ENCODE measurements around the gene USP26. TPM values are rescaled to one million over a fixed set of nuclear protein-coding genes. Genes with fewer than 3 reads are reported as not detected.

USP26 gene
- polyA plus RNA-seq, 1 experiment, result not detected

- DNase-seq (ENCODE audit: low read depth, low spot score), result no peak
- ChIA-PET POLR2A (no interaction called here), CTCF (no interaction called here)
- no peaks in the 10 kb centered on the region for H3K27me3 ChIP-seq (ENCODE audit: control insufficient read depth, insufficient read depth, low read length)
- H3K27ac ChIP-seq (ENCODE audit: low read depth, low read length), result no peak overlapping the region
- no peak for TF ChIP-seq CTCF (IDR thresholded peaks at IDR 0.05; ENCODE audit: low read depth, low read length)
- no peak overlapping the region for H3K4me3 ChIP-seq (ENCODE audit: low read depth, low read length)
- H3K9me3 ChIP-seq (ENCODE audit: control insufficient read depth, insufficient read depth, low read length), result no peaks in the 10 kb centered on the region
Measured at GRCh38 chrX:133033010-133033409, 63.9 kb downstream of the USP26 start.

- TF ChIP-seq CTCF (IDR thresholded peaks at IDR 0.05; ENCODE audit: low read depth, low read length), result no peak
- H3K4me3 ChIP-seq (ENCODE audit: low read depth, low read length), result no peak overlapping the region
- no peaks in the 10 kb centered on the region for H3K9me3 ChIP-seq (ENCODE audit: control insufficient read depth, insufficient read depth, low read length)
- no peaks in the 10 kb centered on the region for H3K27me3 ChIP-seq (ENCODE audit: control insufficient read depth, insufficient read depth, low read length)
- POLR2A ChIA-PET, result no interaction called here
- H3K27ac ChIP-seq (ENCODE audit: low read depth, low read length), result no peak overlapping the region
- CTCF ChIA-PET, result no interaction called here
- no peak for DNase-seq (ENCODE audit: low read depth, low spot score)
Measured at GRCh38 chrX:133018229-133018628, 78.7 kb downstream of the USP26 start.

- Histone ChIP-seq H3K27me3 (ENCODE audit: control insufficient read depth, insufficient read depth, low read length) (no peaks in the 10 kb centered on the region), H3K27ac (ENCODE audit: low read depth, low read length) (no peak overlapping the region), H3K4me3 (ENCODE audit: low read depth, low read length) (no peak overlapping the region), H3K9me3 (ENCODE audit: control insufficient read depth, insufficient read depth, low read length) (no peaks in the 10 kb centered on the region)
- DNase-seq (ENCODE audit: low read depth, low spot score), result no peak
- TF ChIP-seq CTCF (IDR thresholded peaks at IDR 0.05; ENCODE audit: low read depth, low read length), result no peak
- ChIA-PET CTCF (no interaction called here), POLR2A (no interaction called here)
Measured at GRCh38 chrX:133007458-133007857, 89.5 kb downstream of the USP26 start.

- no peak overlapping the region for H3K4me3 ChIP-seq (ENCODE audit: low read depth, low read length)
- no peaks in the 10 kb centered on the region for H3K27me3 ChIP-seq (ENCODE audit: control insufficient read depth, insufficient read depth, low read length)
- no peak for TF ChIP-seq CTCF (IDR thresholded peaks at IDR 0.05; ENCODE audit: low read depth, low read length)
- H3K9me3 ChIP-seq (ENCODE audit: control insufficient read depth, insufficient read depth, low read length), result no peaks in the 10 kb centered on the region
- DNase-seq (ENCODE audit: low read depth, low spot score), result no peak
- ChIA-PET POLR2A (no interaction called here), CTCF (interaction anchor here (1.0 to 2.2 kb wide), 3 partner anchors 9 to 665 kb away, joined by 3 to 22 read pairs (median 5); no protein-coding TSS in a partner anchor)
- H3K27ac ChIP-seq (ENCODE audit: low read depth, low read length), result no peak overlapping the region
Measured at GRCh38 chrX:133005616-133006015, 91.3 kb downstream of the USP26 start.

- Histone ChIP-seq H3K27ac (ENCODE audit: low read depth, low read length) (no peak overlapping the region), H3K9me3 (ENCODE audit: control insufficient read depth, insufficient read depth, low read length) (no peaks in the 10 kb centered on the region), H3K27me3 (ENCODE audit: control insufficient read depth, insufficient read depth, low read length) (no peaks in the 10 kb centered on the region), H3K4me3 (ENCODE audit: low read depth, low read length) (no peak overlapping the region)
- POLR2A ChIA-PET, result no interaction called here
- CTCF ChIA-PET, result interaction anchor here (0.7 to 2.2 kb wide), 7 partner anchors 9 to 745 kb away, joined by 3 to 22 read pairs (median 4); no protein-coding TSS in a partner anchor
- TF ChIP-seq CTCF (IDR thresholded peaks at IDR 0.05; ENCODE audit: low read depth, low read length), result peak; percentile 61
- no peak for DNase-seq (ENCODE audit: low read depth, low spot score)
Measured at GRCh38 chrX:133005042-133005441, 91.9 kb downstream of the USP26 start.

All from AG04450 (cell line).